Spleen (tissue), 11 donors: ENCODE measurements around the gene S100Z. TPM values are rescaled to one million over a fixed set of nuclear protein-coding genes. Genes with fewer than 3 reads are reported as not detected.

Experiments used
- DNase-seq: peaks from one replicate; pipeline ENCODE4 v3.0.0-alpha.2; 2020
- H3K27ac ChIP-seq, 8 donors: fragments of 200-600 bp; sonication (generic) in 7 of 8; 1 replicate in 4 of 8; 2 replicates in 4 of 8; pipeline versions ENCODE4 v1.5.0 to v1.8.0; 2016 to 2021; ENCODE audit warnings: inconsistent platforms in 4 of 8, mild to moderate bottlenecking in 4 of 8, moderate library complexity in 1 of 8
- H3K27me3 ChIP-seq, 7 donors: fragments of 200-600 bp; sonication (generic) in 6 of 7; replicated peaks in 1 of 7; 1 replicate in 4 of 7; 2 replicates in 3 of 7; pipeline versions ENCODE4 v1.5.0 to v1.8.0; 2016 to 2021; ENCODE audit warnings: inconsistent platforms in 3 of 7, mild to moderate bottlenecking in 1 of 7
- H3K36me3 ChIP-seq, 6 donors: fragments of 200-600 bp; sonication (generic) in 5 of 6; 1 replicate in 4 of 6; 2 replicates in 2 of 6; pipeline versions ENCODE4 v1.5.0 to v1.8.0; 2016 to 2021; ENCODE audit warnings: inconsistent platforms in 2 of 6
- H3K4me1 ChIP-seq, 6 donors: fragments of 200-600 bp; sonication (generic) in 5 of 6; 1 replicate in 3 of 6; 2 replicates in 3 of 6; pipeline versions ENCODE4 v1.5.0 to v1.8.0; 2016 to 2021; ENCODE audit warnings: inconsistent platforms in 3 of 6
- H3K4me3 ChIP-seq, 8 donors: fragments of 200-600 bp; sonication (generic) in 7 of 8; 1 replicate in 4 of 8; 2 replicates in 4 of 8; pipeline versions ENCODE4 v1.5.0 to v1.8.0; 2016 to 2021; ENCODE audit warnings: inconsistent platforms in 4 of 8, mild to moderate bottlenecking in 4 of 8, moderate library complexity in 2 of 8
- H3K9me3 ChIP-seq, 8 donors: fragments of 200-600 bp; sonication (generic) in 7 of 8; 1 replicate in 4 of 8; 2 replicates in 4 of 8; pipeline versions ENCODE4 v1.5.0 to v1.8.0; 2016 to 2021; ENCODE audit warnings: inconsistent platforms in 4 of 8
- CTCF ChIP-seq, 11 experiments: fragments of 200-600 bp in 7 of 11; fragments of 450-650 bp in 4 of 11; sonication (generic) in 4 of 11; IDR thresholded peaks in 8 of 11; conservative IDR thresholded peaks in 3 of 11; 1 replicate in 7 of 11; 2 replicates in 4 of 11; pipeline versions ENCODE4 v1.4.0 to v1.8.0; 2016 to 2021; ENCODE audit warnings: antibody characterized with exemption in 11 of 11, inconsistent platforms in 4 of 11, mild to moderate bottlenecking in 1 of 11
- POLR2A ChIP-seq, 3 donors: fragments of 450-650 bp; IDR thresholded peaks; one replicate each; pipeline ENCODE4 v1.5.1; 2017; ENCODE audit warnings: antibody characterized with exemption in 3 of 3, mild to moderate bottlenecking in 1 of 3
- POLR2AphosphoS5 ChIP-seq, 3 donors: sonication (generic); formaldehyde crosslinking; IDR thresholded peaks; one replicate each; pipeline ENCODE4 v1.5.1; 2017; ENCODE audit warnings: antibody characterized with exemption in 3 of 3
- WGBS, 5 donors: extraction: QIAGEN DNeasy Blood & Tissue Kit in 3 of 5; methylation state at CpG; one replicate each; pipeline versions ENCODE4 v1.1.5 to v1.1.7; 2013 to 2018; 5-methylcytosine and 5-hydroxymethylcytosine counted together
- intact Hi-C: fragments of 100-400 bp; cut with DNase I; formaldehyde crosslinking; loops from one replicate; pipeline ENCODE4 v1.15.0; 2023; ENCODE audit warnings: low total_unique reads
- polyA plus RNA-seq, 3 donors: library from polyadenylated mRNA; stranded (reverse); fragments of 200-250 nt; gene quantifications; one replicate each; pipeline ENCODE4 v1.2.1, GENCODE V29; 2013
- total RNA-seq, 7 donors: library from RNA; depleted of rRNA in 3 of 7; stranded (reverse); fragments of >200 nt in 3 of 7; fragmentation: NEBNext Ultra II Directional in 4 of 7; extraction: Animal tissue kit (Norgen Biotek cat#: 25700) in 4 of 7; gene quantifications; one replicate each; pipeline versions ENCODE4 v1.1.0 to v1.2.1, GENCODE V29; 2016 to 2021
- donor health status: healthy with polysubstance abuse.
- donor health status: DM: no; HTN: no; CAD: no; lungs with moderate emphysema.
- donor health status: DM: no; HTN: no; CAD: no.
- donor health status: Bipolar disorder and iron deficiency.
- donor health status: healthy.
- donor health status: DM: no; HTN: no; CAD: no.
- donor health status: DM: yes; HTN: yes; CAD: no.

The S100Z gene
- total and polyA plus RNA-seq, 10 donors: 2.2 to 21.7 (median 8.1) TPM

GRCh38 chr5:76836181-76836580, 13.6 kb upstream of the S100Z start:
- WGBS, 5 donors: 75 to 92% (median 89%) methylated on average over 2 of the region's 2 CpGs
- H3K27ac ChIP-seq: no peak overlapping the region
- peaks cover 0 to 6% (median 0%) of the 10 kb centered on the region in 6 donors for H3K36me3 ChIP-seq
- no peaks in the 10 kb centered on the region for H3K27me3 ChIP-seq
- H3K9me3 ChIP-seq: no peaks in the 10 kb centered on the region
- no peak overlapping the region for H3K4me3 ChIP-seq
- no peak for DNase-seq
- intact Hi-C loops: no loop called here
- TF ChIP-seq CTCF (IDR thresholded peaks at IDR 0.05 in 8 of 11, conservative IDR thresholded peaks at IDR 0.05 in 3 of 11) (no peak), POLR2AphosphoS5 (IDR thresholded peaks at IDR 0.05) (no peak), POLR2A (IDR thresholded peaks at IDR 0.05) (no peak)
- H3K4me1 ChIP-seq: no peaks in the 10 kb centered on the region

- WGBS, 5 donors: 74 to 90% (median 88%) methylated on average over 4 of the region's 4 CpGs
- TF ChIP-seq POLR2A (IDR thresholded peaks at IDR 0.05) (no peak), POLR2AphosphoS5 (IDR thresholded peaks at IDR 0.05) (no peak), CTCF (IDR thresholded peaks at IDR 0.05 in 8 of 11, conservative IDR thresholded peaks at IDR 0.05 in 3 of 11) (no peak)
These were observed 13.2 kb upstream of the S100Z start for GRCh38 chr5:76836585-76836984.

GRCh38 chr5:76838481-76839261, 11.1 kb upstream of the S100Z start:
- 51 to 69% (median 56%) methylated on average over 7 of the region's 7 CpGs for WGBS, 5 donors
- Histone ChIP-seq H3K27me3 (no peaks in the 10 kb centered on the region), H3K4me1 (no peaks in the 10 kb centered on the region), H3K27ac (no peak overlapping the region), H3K9me3 (no peaks in the 10 kb centered on the region), H3K4me3 (no peak overlapping the region), H3K36me3 (peaks cover 0 to under 1% (median 0%) of the 10 kb centered on the region in 6 donors)
- DNase-seq: no peak
- no peak for TF ChIP-seq CTCF (IDR thresholded peaks at IDR 0.05 in 8 of 11, conservative IDR thresholded peaks at IDR 0.05 in 3 of 11)
- TF ChIP-seq POLR2AphosphoS5 (IDR thresholded peaks at IDR 0.05): no peak
- TF ChIP-seq POLR2A (IDR thresholded peaks at IDR 0.05): no peak
- intact Hi-C loops: no loop called here

More at GRCh38 chr5:76836585-76836984, 13.2 kb upstream of the S100Z start:
- intact Hi-C loops: no loop called here
- H3K4me1 ChIP-seq: no peaks in the 10 kb centered on the region
- H3K9me3 ChIP-seq: no peaks in the 10 kb centered on the region
- H3K27ac ChIP-seq: no peak overlapping the region
- H3K27me3 ChIP-seq: no peaks in the 10 kb centered on the region
- no peak for DNase-seq
- no peak overlapping the region for H3K4me3 ChIP-seq
- peaks cover 0 to 6% (median 0%) of the 10 kb centered on the region in 6 donors for H3K36me3 ChIP-seq

- Histone ChIP-seq H3K27me3 (no peaks in the 10 kb centered on the region), H3K4me3 (no peak overlapping the region), H3K36me3 (no peaks in the 10 kb centered on the region), H3K4me1 (peaks cover 0 to 4% (median 0%) of the 10 kb centered on the region in 6 donors), H3K9me3 (no peaks in the 10 kb centered on the region), H3K27ac (no peak overlapping the region)
- DNase-seq: peak; percentile 49
- intact Hi-C loops: no loop called here
- 57 to 82% (median 71%) methylated on average over 3 of the region's 3 CpGs for WGBS, 5 donors
- TF ChIP-seq CTCF (IDR thresholded peaks at IDR 0.05 in 8 of 11, conservative IDR thresholded peaks at IDR 0.05 in 3 of 11): no peak
These were observed 8.5 kb upstream of the S100Z start for GRCh38 chr5:76841361-76841760.
